ENCODE results near the gene LCP2.

- TF ChIP-seq EZH2 (IDR thresholded peaks at IDR 0.05) (no peak), CTCF (IDR thresholded peaks at IDR 0.05 in 2 of 3, conservative IDR thresholded peaks at IDR 0.05 in 1 of 3; ENCODE audit: borderline replicate concordance in 1 of 3, insufficient read depth in 1 of 3, low read depth in 2 of 3, low read length in 2 of 3) (no peak), RAD21 (IDR thresholded peaks at IDR 0.05; ENCODE audit: low read depth) (no peak), SRF (IDR thresholded peaks at IDR 0.05; ENCODE audit: low read depth) (no peak), ZBTB33 (IDR thresholded peaks at IDR 0.05; ENCODE audit: extremely low read depth, insufficient replicate concordance, low read length) (no peak), JUND (IDR thresholded peaks at IDR 0.05) (no peak), POLR2AphosphoS5 (IDR thresholded peaks at IDR 0.05; ENCODE audit: low read depth, low read length) (no peak), SIN3A (IDR thresholded peaks at IDR 0.05; ENCODE audit: low read depth) (no peak), MAX (IDR thresholded peaks at IDR 0.05) (no peak), POLR2A (IDR thresholded peaks at IDR 0.05; ENCODE audit: borderline replicate concordance, extremely low read depth, insufficient read depth, insufficient read length) (no peak), ATF3 (IDR thresholded peaks at IDR 0.05) (no peak)
Measured at GRCh38 chr5:170294556-170294955, 3.0 kb downstream of the LCP2 start.
